NCI-H2171 (cell line): ENCODE measurements around the gene ITGB7.

Source experiments
- DNase-seq: peaks from one replicate; lab custom pipeline; 2025; lab: John Stamatoyannopoulos, UW

The ITGB7 gene

GRCh38 chr12:53230108-53230845 lies 23.2 kb upstream of the ITGB7 start:
- DNase-seq = no peak

GRCh38 chr12:53229454-53229853 lies 22.4 kb upstream of the ITGB7 start:
- DNase-seq = no peak

GRCh38 chr12:53227836-53228235 lies 20.8 kb upstream of the ITGB7 start:
- DNase-seq = no peak

- DNase-seq = no peak
These were observed 20.3 kb upstream of the ITGB7 start for GRCh38 chr12:53227341-53227740.

GRCh38 chr12:53226815-53227214 lies 19.8 kb upstream of the ITGB7 start:
- DNase-seq = no peak

GRCh38 chr12:53225635-53226424 lies 18.8 kb upstream of the ITGB7 start:
- DNase-seq = no peak

GRCh38 chr12:53224897-53225634 lies 18.0 kb upstream of the ITGB7 start:
- no peak for DNase-seq

- DNase-seq = no peak
These were observed 17.2 kb upstream of the ITGB7 start for GRCh38 chr12:53224061-53224896.

GRCh38 chr12:53223389-53224060 lies 16.5 kb upstream of the ITGB7 start:
- no peak for DNase-seq

- no peak for DNase-seq
These were observed 15.8 kb upstream of the ITGB7 start for GRCh38 chr12:53222806-53223261.

- no peak for DNase-seq
These were observed 15.2 kb upstream of the ITGB7 start for GRCh38 chr12:53222170-53222721.

- DNase-seq = no peak
These were observed 14.4 kb upstream of the ITGB7 start for GRCh38 chr12:53221203-53222080.

- peak; percentile 67 for DNase-seq
These were observed 13.7 kb upstream of the ITGB7 start for GRCh38 chr12:53220694-53221202.

- DNase-seq = peak; percentile 25
These were observed 13.1 kb upstream of the ITGB7 start for GRCh38 chr12:53219956-53220693.

GRCh38 chr12:53219292-53219955 lies 12.4 kb upstream of the ITGB7 start:
- no peak for DNase-seq

- DNase-seq = no peak
These were observed 11.7 kb upstream of the ITGB7 start for GRCh38 chr12:53218551-53219291.

GRCh38 chr12:53217931-53218307 lies 10.9 kb upstream of the ITGB7 start:
- DNase-seq = no peak
